Stimulated activated CD8-positive, alpha-beta memory T cell treated with anti-CD3 and anti-CD28 coated beads, Interleukin-12 subunit alpha, Interleukin-12 subunit beta, amount 100 ng/mL, for 24 hours (primary cell): Measurements from ENCODE around the gene STAMBPL1.
A peak's percentile ranks its signal among the peaks of the same experiment; 100 is the strongest.
"Not testable (repeated sequence)": the region's sequence is repeated elsewhere in the genome, so short reads cannot be mapped to it uniquely, and the experiment has no call there.

Experiments
- DNase-seq: peaks from one replicate; pipeline ENCODE4 v3.0.0-alpha.2; 2020; ENCODE audit errors: extremely low read depth

The STAMBPL1 gene

GRCh38 chr10:88879534-88880281, at the start of gene STAMBPL1:
TSS of gene STAMBPL1 (plus strand) at chr10:88880245. CDS start at chr10:88901709, 21,464 bp downstream.
- peak; percentile 45 for DNase-seq

GRCh38 chr10:88830643-88831268, 49.3 kb upstream of the STAMBPL1 start:
- DNase-seq: no peak

GRCh38 chr10:88831709-88832108, 48.3 kb upstream of the STAMBPL1 start:
- DNase-seq: no peak

GRCh38 chr10:88832376-88832775, 47.7 kb upstream of the STAMBPL1 start:
- DNase-seq: no peak

GRCh38 chr10:88833156-88833555, 46.9 kb upstream of the STAMBPL1 start:
- DNase-seq: no peak

- DNase-seq: no peak
Measured at GRCh38 chr10:88833723-88834122, 46.3 kb upstream of the STAMBPL1 start.

- DNase-seq: peak; percentile 55
Measured at GRCh38 chr10:88835096-88835909, 44.7 kb upstream of the STAMBPL1 start.

GRCh38 chr10:88835910-88836221, 44.2 kb upstream of the STAMBPL1 start:
- DNase-seq: no peak

- not testable (repeated sequence) for DNase-seq
Measured at GRCh38 chr10:88837632-88838031, 42.4 kb upstream of the STAMBPL1 start.

- DNase-seq: no peak
Measured at GRCh38 chr10:88838766-88839350, 41.2 kb upstream of the STAMBPL1 start.

GRCh38 chr10:88840104-88840503, 39.9 kb upstream of the STAMBPL1 start:
- DNase-seq: no peak

GRCh38 chr10:88840881-88841280, 39.2 kb upstream of the STAMBPL1 start:
- DNase-seq: no peak

GRCh38 chr10:88841316-88842111, 38.5 kb upstream of the STAMBPL1 start:
- DNase-seq: no peak

- DNase-seq: no peak
Measured at GRCh38 chr10:88843171-88843570, 36.9 kb upstream of the STAMBPL1 start.

- DNase-seq: no peak
Measured at GRCh38 chr10:88848499-88848898, 31.5 kb upstream of the STAMBPL1 start.

- no peak for DNase-seq
Measured at GRCh38 chr10:88849234-88849633, 30.8 kb upstream of the STAMBPL1 start.

- no peak for DNase-seq
Measured at GRCh38 chr10:88850712-88851111, 29.3 kb upstream of the STAMBPL1 start.

GRCh38 chr10:88851706-88852105, 28.3 kb upstream of the STAMBPL1 start, which contains the start of gene ANKRD22:
TSS of gene ANKRD22 (minus strand) at chr10:88851844. CDS start at chr10:88851607, 237 bp downstream.
- DNase-seq: no peak

GRCh38 chr10:88852327-88852726, 27.7 kb upstream of the STAMBPL1 start:
- DNase-seq: no peak

- no peak for DNase-seq
Measured at GRCh38 chr10:88853155-88853881, 26.7 kb upstream of the STAMBPL1 start.

GRCh38 chr10:88854684-88855083, 25.4 kb upstream of the STAMBPL1 start:
- DNase-seq: no peak
